Measurements from ENCODE around the gene CGRRF1.

Gene CGRRF1

DNA sequence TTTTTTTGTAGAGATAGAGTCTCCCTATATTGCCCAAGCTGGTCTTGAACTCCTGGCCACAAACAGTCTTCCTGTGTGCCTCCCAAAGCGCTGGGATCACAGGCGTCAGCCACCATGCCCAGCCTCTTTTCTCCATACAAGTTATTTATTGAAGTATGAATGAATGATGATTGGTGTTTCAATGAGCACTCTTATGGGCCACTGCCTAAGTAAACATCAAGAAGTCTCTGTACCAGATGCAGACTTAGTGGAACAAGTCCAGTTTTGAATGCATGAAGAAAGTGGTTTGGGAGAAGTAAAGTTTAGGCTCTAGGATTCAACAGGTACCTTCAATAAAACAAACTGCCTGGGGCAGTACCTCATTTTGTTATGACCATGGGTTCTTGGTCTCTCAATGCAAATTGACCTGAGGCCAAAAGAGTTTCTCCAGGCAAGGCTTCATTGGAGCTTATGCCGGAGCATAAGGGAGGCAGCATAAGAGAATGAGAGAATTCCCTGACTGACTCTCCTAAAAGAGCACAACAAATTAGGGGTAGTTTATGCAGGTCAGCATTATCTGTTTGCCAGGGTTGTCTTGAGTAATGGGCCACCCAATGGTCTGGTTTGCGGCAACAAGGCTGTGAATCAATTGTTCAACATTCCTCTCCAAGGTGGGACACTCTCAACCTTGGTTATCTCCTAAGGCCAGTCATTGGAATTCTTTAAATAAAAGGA lies 19.8 kb upstream of the CGRRF1 start:
- DNase-seq (ENCODE audit: low spot score) = no peak

DNA sequence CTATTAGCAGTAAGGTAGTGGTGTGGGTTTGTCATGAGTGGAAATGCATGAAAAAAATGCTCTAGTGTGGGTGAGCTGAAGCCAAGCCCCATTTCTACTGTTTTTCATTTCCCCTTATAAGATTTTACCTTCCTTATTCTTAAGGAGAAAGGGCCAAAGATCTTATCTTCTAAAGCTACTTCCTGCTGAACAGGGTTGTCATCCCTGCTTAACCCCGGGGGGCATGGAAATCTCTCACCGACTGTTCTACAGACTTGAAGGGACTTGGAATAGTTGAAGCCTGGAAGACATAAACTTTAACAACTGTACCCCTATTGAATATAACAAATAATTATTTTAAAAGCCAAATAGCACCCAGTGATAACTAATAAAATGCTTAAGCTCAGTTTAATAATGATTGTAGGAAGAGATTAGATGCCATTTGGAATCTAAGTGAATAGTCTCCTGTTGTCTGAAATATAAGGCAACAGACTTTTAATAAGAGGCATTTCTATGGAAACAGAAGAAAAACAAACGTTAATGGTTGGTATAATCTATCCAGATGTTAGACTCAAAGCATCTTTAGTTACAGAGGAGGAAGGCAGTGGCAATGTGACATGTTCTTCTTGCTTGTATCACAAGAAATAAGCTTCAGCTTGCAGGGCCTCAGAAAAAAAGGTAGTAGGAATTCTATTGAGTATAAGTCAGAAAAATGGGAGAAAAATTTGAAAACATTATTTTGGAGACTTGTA lies 19.1 kb upstream of the CGRRF1 start:
- no peak for DNase-seq (ENCODE audit: low spot score)

DNA sequence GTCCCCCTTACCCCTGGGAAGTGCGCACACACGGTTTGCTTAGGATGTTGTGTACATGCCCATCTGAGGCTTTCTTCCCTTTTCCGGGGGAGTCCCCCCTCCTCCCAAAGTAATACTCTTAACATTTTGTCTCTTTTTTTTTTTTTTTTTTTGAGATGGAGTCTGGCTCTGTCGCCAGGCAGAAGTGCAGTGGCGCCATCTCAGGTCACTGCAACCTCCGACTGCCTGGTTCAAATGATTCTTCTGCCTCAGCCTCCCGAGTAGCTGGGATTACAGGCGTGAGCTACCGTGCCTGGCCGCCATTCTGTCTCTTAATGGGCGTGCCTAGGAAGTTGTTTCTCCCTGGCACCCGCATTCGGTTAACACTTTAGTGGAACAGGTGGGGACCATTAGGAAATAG lies 16.4 kb upstream of the CGRRF1 start:
- no peak for DNase-seq (ENCODE audit: low spot score)

DNA sequence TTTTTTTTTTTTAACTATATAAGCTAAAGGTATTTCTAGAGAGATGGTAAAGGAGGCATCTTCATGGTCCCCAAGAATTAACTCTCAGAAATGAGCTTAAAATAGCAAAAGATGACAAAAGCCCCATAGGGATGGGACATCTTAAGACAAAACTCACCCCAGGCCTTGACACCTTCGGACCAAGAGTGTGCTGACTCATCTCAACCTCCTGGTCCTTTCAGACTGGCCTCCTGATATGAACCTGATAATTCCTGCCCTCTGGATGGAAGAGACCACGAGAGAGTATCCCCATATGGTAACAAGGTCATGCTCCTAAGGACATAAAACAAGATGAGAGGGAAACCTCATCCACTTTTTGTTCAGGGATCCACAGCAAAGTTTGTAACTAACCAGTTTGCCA lies 12.5 kb upstream of the CGRRF1 start:
- DNase-seq (ENCODE audit: low spot score) = no peak

DNA sequence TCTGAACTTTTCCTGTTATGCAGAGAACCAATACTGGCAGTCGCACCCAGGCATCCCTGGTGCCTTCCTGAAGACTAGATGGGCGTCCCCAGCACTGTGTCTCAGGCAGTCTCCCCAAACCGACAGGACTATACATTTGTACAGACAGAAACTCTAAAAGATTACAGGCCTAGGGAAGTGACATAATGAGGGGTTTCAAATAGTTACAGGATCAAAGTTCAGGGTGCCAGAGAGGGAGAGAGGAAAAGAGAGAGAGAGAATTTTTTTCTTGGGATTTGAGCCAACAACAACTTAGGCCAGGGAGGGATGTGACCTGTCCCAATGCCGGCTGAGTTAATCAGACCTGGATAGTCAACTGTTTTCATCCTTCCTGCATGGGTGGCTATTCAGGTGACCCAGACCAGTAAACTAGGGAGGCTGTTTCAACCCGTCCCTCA lies 11.6 kb upstream of the CGRRF1 start:
- DNase-seq (ENCODE audit: low spot score) = no peak

DNA sequence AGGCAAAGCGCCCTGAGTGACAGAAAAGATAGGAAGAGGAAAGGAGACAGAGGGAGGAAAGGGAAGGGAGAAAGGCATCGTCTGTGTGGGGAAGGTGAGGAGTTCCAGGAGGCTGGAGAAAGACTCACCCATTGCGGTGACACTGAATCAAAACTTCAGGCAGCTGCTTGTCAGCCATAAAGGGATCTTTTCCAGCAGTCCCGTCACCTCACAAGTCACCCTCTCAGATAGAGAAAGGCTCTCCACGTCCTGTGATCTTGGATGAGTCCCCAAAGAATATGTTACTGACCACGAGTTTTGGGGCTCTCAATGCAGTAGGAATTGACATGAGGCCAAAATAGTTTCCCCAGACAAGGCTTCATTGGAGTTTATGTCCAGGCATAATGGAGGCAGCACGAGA lies 11.1 kb upstream of the CGRRF1 start:
- no peak for DNase-seq (ENCODE audit: low spot score)

DNA sequence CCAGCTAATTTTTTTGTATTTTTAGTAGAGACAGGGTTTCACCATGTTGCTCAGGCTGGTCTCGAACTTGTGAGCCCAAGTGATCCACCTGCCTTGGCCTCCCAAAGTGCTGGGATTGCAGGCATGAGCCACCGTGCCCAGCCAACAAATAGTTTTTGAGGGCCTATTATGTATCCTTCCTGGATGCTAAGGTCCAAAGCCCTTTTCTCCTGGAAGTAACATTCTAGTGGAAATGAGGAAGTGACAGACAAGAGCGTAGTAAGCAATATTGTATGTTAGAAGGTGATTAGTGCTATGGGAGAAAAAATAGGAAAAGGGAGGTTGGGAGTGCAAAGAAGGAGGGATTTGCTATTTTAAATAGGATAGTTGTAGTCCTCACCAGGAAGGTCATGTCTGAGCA lies 9.0 kb upstream of the CGRRF1 start:
- no peak for DNase-seq (ENCODE audit: low spot score)

DNA sequence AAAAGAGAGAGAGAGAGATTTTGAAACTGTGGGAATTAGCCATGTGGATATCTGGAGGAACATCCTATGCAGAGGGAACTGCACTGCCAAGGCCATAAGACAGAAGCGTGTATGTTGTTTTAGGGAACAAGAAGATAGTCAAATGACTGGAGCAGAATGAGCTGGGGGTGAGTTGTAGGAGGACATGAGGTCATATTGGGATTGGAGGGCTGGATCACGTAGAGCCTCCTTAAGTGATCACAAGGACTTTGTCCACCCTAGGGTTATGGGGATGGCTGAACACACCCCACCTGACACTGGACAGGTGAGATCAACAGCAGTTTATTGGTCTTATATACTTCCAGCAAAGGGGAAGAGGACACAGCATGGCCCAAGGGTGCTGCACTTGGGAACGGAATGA lies 8.2 kb upstream of the CGRRF1 start:
- no peak for DNase-seq (ENCODE audit: low spot score)

DNA sequence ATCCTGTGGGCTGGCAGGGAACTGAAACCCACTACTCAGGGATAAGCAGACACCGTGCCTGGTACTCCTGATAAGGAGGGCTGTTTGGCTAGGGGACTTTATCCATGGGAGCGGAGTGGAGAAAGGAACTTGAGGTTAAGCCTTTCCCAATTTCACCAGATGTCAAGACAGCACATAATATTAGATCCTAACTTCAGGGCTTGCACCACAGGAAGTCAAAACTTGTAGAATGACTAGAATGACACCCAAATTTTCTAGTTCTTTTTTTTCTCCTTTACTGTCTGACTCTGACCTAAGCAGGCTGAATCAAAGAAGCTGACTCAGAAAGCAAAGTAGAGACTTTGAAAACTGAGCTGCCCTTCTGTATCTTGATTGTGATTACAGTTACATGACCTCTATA lies 7.1 kb upstream of the CGRRF1 start:
- DNase-seq (ENCODE audit: low spot score) = no peak

DNA sequence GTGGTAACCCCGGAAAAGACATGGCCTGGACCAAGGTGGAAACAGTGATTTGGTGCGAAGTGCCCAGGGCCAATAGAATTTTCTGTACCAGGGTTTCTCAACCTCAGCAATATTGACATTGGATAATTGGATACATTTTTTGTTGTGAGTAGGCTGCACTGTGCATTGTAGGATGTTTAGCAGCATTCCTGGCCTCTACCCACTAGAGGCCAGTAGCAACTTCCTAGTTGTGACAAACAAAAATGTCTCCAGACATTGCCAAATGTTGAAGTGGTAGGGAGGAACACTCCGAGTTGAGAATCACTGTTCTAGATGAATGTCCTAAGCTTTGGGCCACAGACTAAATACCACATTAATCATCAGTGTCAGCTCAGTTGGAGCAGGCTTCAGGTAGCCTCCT lies 6.2 kb upstream of the CGRRF1 start:
- DNase-seq (ENCODE audit: low spot score) = no peak

DNA sequence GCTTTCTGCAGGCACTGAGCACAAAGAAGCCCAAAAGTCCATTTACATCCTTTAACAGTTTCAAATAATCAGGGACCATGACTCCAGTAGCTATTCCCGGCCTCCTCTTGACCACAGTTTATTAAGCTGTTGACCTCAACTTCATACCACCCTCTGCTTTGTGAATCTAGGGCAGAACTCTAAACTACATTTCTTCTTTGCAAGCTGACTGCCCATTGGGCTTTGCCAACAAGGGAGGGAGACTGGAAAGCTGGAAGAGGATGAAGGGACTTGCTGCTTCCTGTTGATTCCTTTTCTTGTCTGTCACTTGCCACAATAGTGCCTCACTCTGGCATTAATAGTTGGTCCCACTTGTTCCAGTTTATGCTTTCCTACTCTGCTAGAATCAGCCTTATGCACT lies 2.7 kb downstream of the CGRRF1 start:
- DNase-seq (ENCODE audit: low spot score) = peak; percentile 53

DNA sequence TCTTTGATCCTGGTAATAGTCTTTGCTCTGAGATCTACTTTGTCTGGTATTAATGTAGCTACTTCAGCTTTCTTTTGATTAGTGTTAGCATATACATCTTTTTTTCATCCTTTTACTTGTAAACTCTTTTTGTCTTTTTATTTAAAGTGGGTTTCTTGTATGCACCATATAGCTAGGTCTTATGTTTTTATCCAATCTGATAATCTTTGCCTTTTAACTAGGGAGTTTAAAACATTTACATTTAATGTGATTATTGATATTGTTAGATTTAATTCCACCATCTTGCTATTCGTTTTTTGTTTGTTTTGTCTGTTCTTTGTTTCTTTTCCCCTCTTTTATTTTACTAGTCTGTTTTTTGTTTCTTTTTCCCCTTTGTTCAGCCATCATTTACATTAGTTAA lies 6.0 kb downstream of the CGRRF1 start:
- no peak for DNase-seq (ENCODE audit: low spot score)

DNA sequence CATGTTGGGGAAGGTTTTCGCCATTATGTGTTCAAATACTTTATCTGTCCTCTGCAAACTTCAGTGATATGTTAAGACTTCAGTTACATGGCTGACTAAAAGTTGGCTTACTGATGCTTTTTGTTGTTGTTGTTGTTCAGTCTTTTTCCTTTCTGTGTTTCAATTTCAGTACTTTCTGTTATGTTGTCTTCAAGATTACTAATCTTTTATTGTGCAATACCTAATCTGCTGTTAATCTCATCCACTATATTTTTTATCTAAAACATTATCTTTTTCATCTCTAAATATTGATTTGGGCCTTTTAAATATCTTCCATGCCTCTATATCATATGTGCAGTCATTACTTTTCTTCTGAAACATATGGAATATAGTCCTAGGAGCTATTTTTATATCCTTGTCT lies 7.0 kb downstream of the CGRRF1 start:
- DNase-seq (ENCODE audit: low spot score) = no peak

DNA sequence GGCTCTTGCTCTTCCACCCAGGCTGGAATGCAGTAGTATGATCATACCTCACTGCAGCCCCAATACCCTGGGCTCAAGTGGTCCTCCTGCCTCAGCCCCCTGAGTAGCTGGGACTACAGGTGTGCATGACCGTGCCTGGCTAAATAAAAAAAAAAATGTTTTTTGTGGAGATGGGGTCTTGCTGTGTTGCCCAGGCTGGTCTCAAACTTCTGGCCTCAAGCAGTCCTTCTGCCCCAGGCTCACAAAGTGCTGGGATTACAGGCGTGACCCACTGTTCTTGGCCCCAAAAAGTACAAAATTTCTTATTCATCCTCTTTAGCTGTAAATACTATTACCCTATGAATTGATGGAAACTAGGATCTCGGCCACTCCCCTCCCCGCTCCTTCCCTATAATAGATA lies 14.7 kb downstream of the CGRRF1 start:
- no peak for DNase-seq (ENCODE audit: low spot score)

DNA sequence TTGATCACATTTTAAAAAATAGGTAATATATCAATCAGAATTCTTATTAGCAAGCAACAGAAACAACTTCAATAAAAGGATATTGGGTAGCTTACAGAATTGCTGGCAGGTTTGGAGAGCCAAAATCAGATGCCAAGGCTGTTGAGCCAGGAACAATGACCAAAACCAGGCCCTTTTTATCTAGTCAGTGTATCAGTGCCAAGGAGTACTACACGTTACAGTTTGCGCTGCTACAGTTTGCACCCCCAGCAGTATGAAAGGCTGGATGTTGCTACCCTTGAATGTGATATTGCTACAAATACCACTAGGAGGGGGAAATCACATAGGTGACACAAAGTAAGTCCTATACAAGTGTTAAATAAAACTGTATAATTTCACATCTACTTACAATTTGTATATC lies 19.3 kb downstream of the CGRRF1 start:
- no peak for DNase-seq (ENCODE audit: low spot score)

DNA sequence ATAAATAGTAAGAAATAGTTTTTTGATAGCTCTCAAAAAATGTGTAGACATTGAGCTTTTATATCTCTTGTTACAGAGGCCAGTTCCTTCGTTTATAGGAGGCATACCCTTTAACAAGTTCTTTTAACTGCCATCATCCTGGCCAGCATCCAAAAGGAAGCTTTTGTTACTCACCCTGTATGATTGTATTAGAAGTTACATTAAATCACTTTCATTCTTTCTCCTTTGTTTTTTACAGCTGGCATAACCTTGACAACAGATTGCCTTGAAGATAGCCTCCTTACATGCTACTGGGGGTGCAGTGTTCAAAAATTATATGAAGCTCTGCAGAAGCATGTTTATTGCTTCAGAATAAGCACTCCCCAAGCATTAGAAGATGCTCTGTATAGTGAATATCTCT lies 20.1 kb downstream of the CGRRF1 start:
- no peak for DNase-seq (ENCODE audit: low spot score)

DNA sequence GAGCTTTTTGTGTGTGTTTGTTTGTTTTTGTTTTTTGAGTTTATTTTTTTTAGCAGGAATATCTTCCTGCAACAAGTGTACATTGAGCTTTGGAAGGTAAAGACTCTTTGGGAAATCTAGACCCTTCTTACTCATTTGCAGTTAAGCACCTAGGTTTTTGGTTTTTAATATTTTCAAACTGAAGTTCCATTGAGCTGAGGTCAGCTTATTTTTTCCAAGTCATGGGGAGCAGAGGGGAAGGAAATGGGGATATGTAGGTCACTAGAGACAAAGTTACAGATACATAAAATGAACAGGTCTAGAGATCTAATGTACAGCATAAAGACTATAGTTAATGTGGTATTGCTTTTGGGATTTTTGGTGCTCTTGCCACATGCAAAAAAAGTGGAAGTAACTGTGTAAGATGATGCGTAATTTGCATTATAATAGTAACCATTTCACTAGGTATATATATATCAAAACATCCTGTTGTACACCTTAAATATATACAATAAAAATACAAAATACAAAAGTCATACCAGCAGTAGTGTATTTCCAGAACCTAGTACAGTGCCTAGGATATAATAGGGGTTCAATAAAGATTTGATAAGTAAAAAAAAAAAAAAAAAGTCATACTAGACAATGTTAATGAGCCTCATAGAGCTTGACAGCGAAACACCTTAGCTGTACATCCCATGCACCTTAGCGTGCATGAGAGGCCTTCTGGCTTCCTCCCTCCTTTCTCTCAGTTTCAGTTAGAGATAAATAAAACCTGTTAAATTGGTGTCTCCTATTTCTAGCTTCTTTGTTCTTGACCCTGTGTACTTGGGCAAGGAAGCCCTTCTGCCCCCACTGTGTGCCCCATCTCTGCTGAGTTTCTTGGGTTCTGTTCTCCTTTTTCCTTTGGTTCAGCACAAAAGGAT lies 22.7 kb downstream of the CGRRF1 start:
- DNase-seq (ENCODE audit: low spot score) = no peak

DNA sequence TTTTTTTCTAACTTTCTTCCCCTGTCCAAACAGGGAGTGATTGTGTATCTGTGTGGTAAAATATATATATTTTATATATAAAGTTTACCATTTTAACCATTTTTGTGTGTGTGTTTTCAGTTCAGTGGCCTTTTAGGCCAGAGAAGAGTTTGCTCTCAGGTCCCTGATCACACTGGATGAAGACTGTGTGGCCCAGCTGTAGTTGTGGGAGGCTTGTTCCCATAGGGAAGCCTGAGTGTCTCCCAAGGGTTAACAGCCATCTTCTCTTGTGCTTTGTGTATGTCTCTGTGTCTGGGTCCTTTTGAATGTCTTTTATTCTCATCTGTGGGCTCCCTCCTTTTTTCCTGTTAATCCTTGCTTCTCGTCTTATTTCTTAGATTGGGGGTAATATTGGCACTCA lies 23.4 kb downstream of the CGRRF1 start:
- DNase-seq (ENCODE audit: low spot score) = no peak

DNA sequence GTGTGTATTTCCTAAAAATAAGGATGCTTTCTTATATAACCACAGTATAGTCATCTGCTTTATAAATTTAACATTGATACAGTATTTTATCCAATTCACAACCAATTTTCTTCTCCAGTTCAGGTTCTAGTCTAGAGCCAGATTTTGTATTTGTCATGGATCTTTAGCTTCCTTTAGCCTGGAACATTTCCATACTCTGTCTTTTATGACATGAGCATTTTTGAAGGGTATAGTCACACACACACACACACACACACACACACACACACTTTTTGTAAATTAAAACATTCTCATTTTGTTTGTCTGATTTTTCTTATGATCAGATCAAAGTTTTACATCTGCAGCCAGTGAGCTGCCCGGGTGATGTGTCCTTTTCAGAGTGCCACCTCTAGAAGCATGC lies 25.4 kb downstream of the CGRRF1 start:
- no peak for DNase-seq (ENCODE audit: low spot score)

DNA sequence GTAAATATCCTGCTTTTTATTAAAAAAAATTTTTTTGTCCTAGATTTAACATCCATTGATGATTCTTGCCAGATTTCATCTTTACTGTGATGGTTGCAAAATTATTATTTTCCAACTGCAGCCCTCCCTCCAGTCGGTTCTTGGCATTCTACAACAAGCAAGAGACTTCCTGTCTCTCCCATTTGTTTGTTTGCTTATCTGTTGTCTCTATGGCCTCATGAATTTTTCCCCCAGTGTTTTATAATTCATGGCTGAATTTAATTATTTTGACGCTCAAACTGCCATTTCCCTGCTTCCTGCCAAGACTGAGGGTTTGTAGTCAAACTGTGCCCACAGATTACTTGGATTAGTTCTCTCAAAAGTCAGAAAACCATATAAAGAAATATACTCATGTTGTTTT lies 25.9 kb downstream of the CGRRF1 start:
- no peak for DNase-seq (ENCODE audit: low spot score)

DNA sequence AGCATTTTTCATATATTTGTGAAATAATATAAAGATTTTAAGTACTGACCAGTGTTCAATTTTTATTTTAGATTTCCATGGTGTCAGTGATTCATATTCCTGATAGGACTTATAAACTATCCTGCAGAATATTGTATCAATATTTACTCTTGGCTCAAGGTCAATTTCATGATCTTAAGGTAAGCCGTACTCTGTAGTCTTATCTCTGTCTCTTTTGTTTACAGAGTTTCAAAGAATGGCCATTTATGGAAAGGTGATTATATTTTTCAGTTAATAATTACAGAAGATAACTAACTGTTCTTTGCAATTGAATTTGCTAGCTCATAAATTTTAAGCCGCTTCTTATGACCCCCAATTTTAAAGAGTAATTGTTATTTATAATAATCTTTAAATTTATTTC lies 27.9 kb downstream of the CGRRF1 start:
- DNase-seq (ENCODE audit: low spot score) = no peak

DNA sequence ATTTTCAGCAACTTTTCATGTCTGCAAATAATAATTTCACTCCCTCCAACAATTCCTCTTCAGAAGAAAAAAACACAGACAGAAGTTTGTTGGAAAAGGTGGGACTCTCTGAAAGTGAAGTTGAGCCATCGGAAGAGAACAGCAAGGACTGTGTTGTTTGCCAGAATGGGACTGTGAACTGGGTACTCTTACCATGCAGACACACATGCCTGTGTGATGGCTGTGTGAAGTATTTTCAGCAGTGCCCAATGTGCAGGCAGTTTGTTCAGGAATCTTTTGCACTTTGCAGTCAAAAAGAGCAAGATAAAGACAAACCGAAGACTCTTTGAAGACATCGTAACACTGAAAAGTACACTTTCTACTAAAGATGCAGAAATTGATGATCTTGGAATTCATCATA lies 28.3 kb downstream of the CGRRF1 start:
- no peak for DNase-seq (ENCODE audit: low spot score)

DNA sequence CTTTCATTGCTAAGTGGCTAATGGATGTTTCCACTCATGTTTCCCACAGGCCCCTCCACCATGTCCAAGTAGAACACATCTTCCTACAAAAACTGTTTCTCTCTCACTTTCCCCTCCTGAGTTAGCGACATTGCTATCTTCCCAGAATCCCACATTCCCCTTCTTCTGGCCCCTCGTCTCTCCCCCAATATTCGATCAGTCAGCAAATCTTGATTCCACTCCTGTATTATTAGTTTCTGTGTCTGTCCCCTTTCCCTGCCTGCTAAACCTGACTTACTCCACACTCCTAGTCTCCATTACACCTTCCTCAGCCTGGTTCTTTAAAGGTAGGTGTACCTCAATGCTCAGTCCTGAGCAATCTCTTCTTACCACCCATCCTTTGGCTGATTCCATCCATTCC lies 37.9 kb downstream of the CGRRF1 start:
- no peak for DNase-seq (ENCODE audit: low spot score)

Data from Ammon's horn (tissue), 1 donor.